ENCODE results near the gene PLCH2. TPM values are rescaled to one million over a fixed set of nuclear protein-coding genes. Genes with fewer than 3 reads are reported as not detected.

Gene PLCH2
- total RNA-seq, 1 experiment from 2014 or later, result 7.2 TPM

GRCh38 chr1:2427976-2428375 lies 48.1 kb upstream of the PLCH2 start:
- H3K79me2 ChIP-seq (ENCODE audit: low read length), result no peaks in the 10 kb centered on the region
- no peak for ATAC-seq
- no peak overlapping the region for H3K4me3 ChIP-seq (ENCODE audit: low read length)
- no peaks in the 10 kb centered on the region for H4K20me1 ChIP-seq (ENCODE audit: low read length)
- H3K4me2 ChIP-seq (ENCODE audit: low read length), result no peak overlapping the region
- TF ChIP-seq, protein P1, sequence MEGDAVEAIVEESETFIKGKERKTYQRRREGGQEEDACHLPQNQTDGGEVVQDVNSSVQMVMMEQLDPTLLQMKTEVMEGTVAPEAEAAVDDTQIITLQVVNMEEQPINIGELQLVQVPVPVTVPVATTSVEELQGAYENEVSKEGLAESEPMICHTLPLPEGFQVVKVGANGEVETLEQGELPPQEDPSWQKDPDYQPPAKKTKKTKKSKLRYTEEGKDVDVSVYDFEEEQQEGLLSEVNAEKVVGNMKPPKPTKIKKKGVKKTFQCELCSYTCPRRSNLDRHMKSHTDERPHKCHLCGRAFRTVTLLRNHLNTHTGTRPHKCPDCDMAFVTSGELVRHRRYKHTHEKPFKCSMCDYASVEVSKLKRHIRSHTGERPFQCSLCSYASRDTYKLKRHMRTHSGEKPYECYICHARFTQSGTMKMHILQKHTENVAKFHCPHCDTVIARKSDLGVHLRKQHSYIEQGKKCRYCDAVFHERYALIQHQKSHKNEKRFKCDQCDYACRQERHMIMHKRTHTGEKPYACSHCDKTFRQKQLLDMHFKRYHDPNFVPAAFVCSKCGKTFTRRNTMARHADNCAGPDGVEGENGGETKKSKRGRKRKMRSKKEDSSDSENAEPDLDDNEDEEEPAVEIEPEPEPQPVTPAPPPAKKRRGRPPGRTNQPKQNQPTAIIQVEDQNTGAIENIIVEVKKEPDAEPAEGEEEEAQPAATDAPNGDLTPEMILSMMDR (conservative IDR thresholded peaks at IDR 0.05; ENCODE audit: low read depth, low read length), result no peak
- TF ChIP-seq EZH2phosphoT487 (IDR thresholded peaks at IDR 0.05; ENCODE audit: borderline replicate concordance, low read length), result no peak
- TF ChIP-seq EZH2 (IDR thresholded peaks at IDR 0.05; ENCODE audit: low read length, unreplicated experiment), result no peak
- H3K9me2 ChIP-seq (replicated peaks; ENCODE audit: low read length), result no peaks in the 10 kb centered on the region
- ChIA-PET POLR2A (ENCODE audit: unreplicated experiment) (no interaction called here), CTCF (no interaction called here)
- H3K9me3 ChIP-seq (ENCODE audit: low read length), result no peaks in the 10 kb centered on the region
- H3K27ac ChIP-seq (ENCODE audit: low read length), result no peak overlapping the region
- intact Hi-C loops (cut with micrococcal nuclease), result no loop called here
- H3K36me3 ChIP-seq (ENCODE audit: low read depth, low read length), result no peaks in the 10 kb centered on the region
- no peak overlapping the region for H2AFZ ChIP-seq (ENCODE audit: low read length)
- no peak overlapping the region for H3K9ac ChIP-seq (ENCODE audit: low read length)
- peaks cover 8% of the 10 kb centered on the region for H3K27me3 ChIP-seq (ENCODE audit: low read length)
- no peaks in the 10 kb centered on the region for H3F3A ChIP-seq (ENCODE audit: low read length, unreplicated experiment)
- H3K4me1 ChIP-seq (ENCODE audit: insufficient read depth, low read length), result no peaks in the 10 kb centered on the region
- BruUV-seq (replicated peaks), result no TSS peak
- DNase-seq, result no peak

DNA sequence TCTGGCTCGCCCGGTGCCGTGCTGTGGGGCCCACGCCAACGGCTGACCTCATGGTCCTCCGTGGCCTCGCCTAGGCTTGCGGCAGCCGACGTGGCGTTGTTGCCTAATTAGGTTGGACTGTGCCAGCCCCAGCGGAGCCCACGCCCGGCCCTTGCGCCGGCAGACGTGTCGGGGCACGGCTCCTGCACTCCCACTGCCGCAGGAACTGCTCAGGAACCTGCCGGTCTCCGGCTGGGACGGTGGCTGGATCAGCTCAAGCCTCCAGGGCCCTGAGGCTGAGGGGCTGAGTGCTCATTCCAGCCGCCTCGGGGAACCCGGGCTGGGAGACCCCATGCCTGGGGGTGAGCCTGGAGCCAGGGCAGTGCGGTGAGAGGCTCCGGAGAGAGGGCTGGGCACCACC lies 47.6 kb upstream of the PLCH2 start:
- Histone ChIP-seq H3K9me2 (replicated peaks; ENCODE audit: low read length) (no peaks in the 10 kb centered on the region), H3K4me1 (ENCODE audit: insufficient read depth, low read length) (no peaks in the 10 kb centered on the region), H3K4me2 (ENCODE audit: low read length) (no peak overlapping the region), H3K36me3 (ENCODE audit: low read depth, low read length) (no peaks in the 10 kb centered on the region), H3K27me3 (ENCODE audit: low read length) (peaks cover 12% of the 10 kb centered on the region), H3K9ac (ENCODE audit: low read length) (no peak overlapping the region), H3K9me3 (ENCODE audit: low read length) (no peaks in the 10 kb centered on the region), H3K4me3 (ENCODE audit: low read length) (no peak overlapping the region), H2AFZ (ENCODE audit: low read length) (no peak overlapping the region), H3K27ac (ENCODE audit: low read length) (no peak overlapping the region), H3K79me2 (ENCODE audit: low read length) (no peaks in the 10 kb centered on the region), H4K20me1 (ENCODE audit: low read length) (no peaks in the 10 kb centered on the region), H3F3A (ENCODE audit: low read length, unreplicated experiment) (no peaks in the 10 kb centered on the region)
- DNase-seq (no peak), ATAC-seq (no peak)
- no TSS peak for BruUV-seq (replicated peaks)
- TF ChIP-seq, protein P1 (conservative IDR thresholded peaks at IDR 0.05; ENCODE audit: low read depth, low read length), result no peak
- TF ChIP-seq EZH2 (IDR thresholded peaks at IDR 0.05; ENCODE audit: low read length, unreplicated experiment) (no peak), EZH2phosphoT487 (IDR thresholded peaks at IDR 0.05; ENCODE audit: borderline replicate concordance, low read length) (no peak)
- intact Hi-C loops (cut with micrococcal nuclease), result no loop called here
- ChIA-PET CTCF (no interaction called here), POLR2A (ENCODE audit: unreplicated experiment) (no interaction called here)

DNA sequence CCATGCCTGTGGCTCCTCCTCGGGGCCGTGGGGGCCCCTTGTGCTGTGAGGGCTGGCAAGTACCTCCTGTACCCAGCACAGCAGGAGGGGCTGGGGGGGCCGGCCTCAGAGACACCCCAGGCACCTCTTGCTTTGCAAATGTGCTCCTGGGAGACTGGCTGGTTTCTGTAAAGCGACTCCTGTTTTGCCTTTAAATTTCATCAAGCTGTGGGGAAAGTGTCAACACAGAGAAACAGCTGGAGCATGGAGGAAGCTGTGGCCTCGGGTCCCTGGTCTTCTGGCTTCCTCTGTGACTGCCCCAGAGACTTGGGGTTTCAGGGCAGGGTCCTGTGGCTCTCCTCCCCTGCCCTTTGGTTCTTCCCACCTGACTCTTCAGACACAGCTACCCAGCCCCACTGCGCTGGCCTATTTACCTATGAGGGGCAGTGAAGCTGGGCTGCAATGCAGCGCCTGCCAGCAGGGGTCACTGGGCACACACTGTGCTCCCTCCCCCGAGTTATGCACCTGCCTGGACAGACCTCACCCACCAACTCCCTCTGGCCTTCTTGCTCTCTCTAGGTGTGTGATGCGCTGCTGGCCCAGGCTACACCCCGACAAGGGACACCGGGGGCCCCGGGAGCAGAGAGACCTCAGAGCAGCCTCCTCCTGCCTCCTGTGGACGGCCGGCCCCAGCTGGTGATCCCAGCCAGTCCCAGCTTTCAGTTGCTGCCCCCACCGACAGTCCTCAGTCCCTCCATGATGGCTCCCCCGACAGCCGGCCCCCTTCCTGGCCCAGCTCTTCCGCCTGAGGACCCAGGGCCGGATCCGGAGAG lies 46.1 kb upstream of the PLCH2 start:
- DNase-seq, result peak; percentile 67
- no peak overlapping the region for H3K4me3 ChIP-seq (ENCODE audit: low read length)
- H3F3A ChIP-seq (ENCODE audit: low read length, unreplicated experiment), result no peaks in the 10 kb centered on the region
- peak; percentile 39 for ATAC-seq
- H3K27ac ChIP-seq (ENCODE audit: low read length), result no peak overlapping the region
- no peaks in the 10 kb centered on the region for H3K4me1 ChIP-seq (ENCODE audit: insufficient read depth, low read length)
- no peaks in the 10 kb centered on the region for H4K20me1 ChIP-seq (ENCODE audit: low read length)
- H3K9ac ChIP-seq (ENCODE audit: low read length), result no peak overlapping the region
- POLR2A ChIA-PET (ENCODE audit: unreplicated experiment), result no interaction called here
- H3K36me3 ChIP-seq (ENCODE audit: low read depth, low read length), result no peaks in the 10 kb centered on the region
- TF ChIP-seq, protein P1 (conservative IDR thresholded peaks at IDR 0.05; ENCODE audit: low read depth, low read length), result peak; percentile 93
- TF ChIP-seq EZH2 (IDR thresholded peaks at IDR 0.05; ENCODE audit: low read length, unreplicated experiment), result no peak
- no peak for TF ChIP-seq EZH2phosphoT487 (IDR thresholded peaks at IDR 0.05; ENCODE audit: borderline replicate concordance, low read length)
- H2AFZ ChIP-seq (ENCODE audit: low read length), result no peak overlapping the region
- no peaks in the 10 kb centered on the region for H3K79me2 ChIP-seq (ENCODE audit: low read length)
- no peak overlapping the region for H3K4me2 ChIP-seq (ENCODE audit: low read length)
- H3K9me3 ChIP-seq (ENCODE audit: low read length), result no peaks in the 10 kb centered on the region
- CTCF ChIA-PET, result no interaction called here
- no TSS peak for BruUV-seq (replicated peaks)
- no peaks in the 10 kb centered on the region for H3K9me2 ChIP-seq (replicated peaks; ENCODE audit: low read length)
- H3K27me3 ChIP-seq (ENCODE audit: low read length), result peaks cover 19% of the 10 kb centered on the region
- intact Hi-C loops (cut with micrococcal nuclease), result no loop called here

Measured in PC-3 (cell line).